Psoas muscle (tissue), 8 donors: ENCODE measurements around the gene TEX55. TPM values are rescaled to one million over a fixed set of nuclear protein-coding genes. Genes with fewer than 3 reads are reported as not detected.
"Not testable (repeated sequence)": the region's sequence is repeated elsewhere in the genome, so short reads cannot be mapped to it uniquely, and the experiment has no call there.

Source experiments
- ATAC-seq, 4 donors: fragments of 200-7000 bp; cut with Tn5 transposase; one replicate each; pipeline ENCODE4 v1.9.1; 2020; ENCODE audit warnings: moderate library complexity in 3 of 4, mild to moderate bottlenecking in 2 of 4
- DNase-seq, 2 donors: peaks; one replicate each; pipeline ENCODE4 v3.0.0-alpha.2; 2020
- H3K27ac ChIP-seq: fragments of 200-600 bp; one replicate; pipeline ENCODE4 v1.8.0; 2022
- H3K27me3 ChIP-seq, 3 donors: fragments of 200-600 bp in 1 of 3; one replicate each; pipeline versions ENCODE4 v1.6.1 to v1.8.0; 2013 to 2022; ENCODE audit warnings: low read length in 2 of 3, mild to moderate bottlenecking in 2 of 3, moderate library complexity in 1 of 3; ENCODE audit not compliant: insufficient read depth in 3 of 3
- H3K36me3 ChIP-seq, 2 donors: fragments of 200-600 bp in 1 of 2; one replicate each; pipeline versions ENCODE4 v1.6.1 to v1.8.0; 2013 to 2022; ENCODE audit warnings: low read depth in 1 of 2, mild to moderate bottlenecking in 1 of 2, moderate library complexity in 1 of 2; ENCODE audit not compliant: insufficient read depth in 1 of 2
- H3K4me1 ChIP-seq: fragments of 200-600 bp; one replicate; pipeline ENCODE4 v1.8.0; 2022
- H3K4me3 ChIP-seq: fragments of 200-600 bp; one replicate; pipeline ENCODE4 v1.8.0; 2022; ENCODE audit warnings: mild to moderate bottlenecking
- H3K9me3 ChIP-seq: fragments of 200-600 bp; one replicate; pipeline ENCODE4 v1.8.0; 2022
- WGBS, 3 donors: extraction: QIAGEN DNeasy Blood & Tissue Kit; methylation state at CpG; one replicate each; pipeline versions ENCODE4 v1.1.6 to v1.1.7; 2013; 5-methylcytosine and 5-hydroxymethylcytosine counted together
- intact Hi-C, 2 donors: fragments of 100-400 bp; cut with DNase I; formaldehyde crosslinking; loops; one replicate each; pipeline versions ENCODE4 v1.11.0 to v1.14.2; 2022
- polyA plus RNA-seq, 3 donors: library from polyadenylated mRNA; stranded (reverse); fragments of 200-250 nt; gene quantifications; one replicate each; pipeline ENCODE4 v1.2.3, GENCODE V29; 2013
- total RNA-seq, 4 donors: library from RNA; stranded (reverse); fragmentation: NEBNext Ultra II Directional in 2 of 4; extraction: Animal tissue kit (Norgen Biotek cat#: 25700) in 2 of 4; gene quantifications; one replicate each; pipeline versions ENCODE4 v1.2.1 to v1.2.4, GENCODE V29; 2021 to 2023
- TF ChIP-seq, protein P1 (sequence below): fragments of 200-600 bp; IDR thresholded peaks from one replicate; pipeline ENCODE4 v1.8.0; 2022; ENCODE audit warnings: antibody characterized with exemption
- donor health status: healthy with polysubstance abuse.
- donor health status: DM: no; HTN: no; CAD: no; lungs with moderate emphysema.
- donor health status: Bipolar disorder and iron deficiency.
- donor health status: healthy.
- donor health status: DM: yes; HTN: yes; CAD: no.
- donor health status: DM: no; HTN: no; CAD: no.
- donor health status: DM: no; HTN: no; CAD: no.
- donor health status: DM: yes; HTN: yes; CAD: no.

TEX55 gene
- total and polyA plus RNA-seq, 7 donors: 0.05 TPM; not detected in 6

DNA sequence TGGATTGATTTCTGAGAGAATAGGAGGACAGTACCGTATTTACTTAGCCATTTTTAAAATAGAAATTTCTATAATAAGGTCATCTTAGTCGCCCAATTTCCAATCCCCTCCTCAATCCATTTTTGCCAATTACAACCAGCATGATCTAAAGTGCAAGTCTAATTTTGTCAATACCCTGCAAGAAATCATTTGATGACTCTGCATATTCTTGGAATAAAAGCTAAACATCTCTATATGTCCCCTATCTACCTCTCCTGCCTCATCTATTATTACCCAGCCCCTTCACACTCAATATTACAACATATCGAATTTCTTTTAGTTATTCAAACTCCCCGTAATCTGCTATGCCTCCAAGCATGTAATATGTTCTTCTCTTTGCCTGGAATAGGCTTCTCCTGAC lies 41.9 kb upstream of the TEX55 start:
- H3K9me3 ChIP-seq: no peaks in the 10 kb centered on the region
- no peaks in the 10 kb centered on the region for H3K36me3 ChIP-seq
- no peaks in the 10 kb centered on the region for H3K4me1 ChIP-seq
- H3K27me3 ChIP-seq: no peaks in the 10 kb centered on the region
- TF ChIP-seq, protein P1, sequence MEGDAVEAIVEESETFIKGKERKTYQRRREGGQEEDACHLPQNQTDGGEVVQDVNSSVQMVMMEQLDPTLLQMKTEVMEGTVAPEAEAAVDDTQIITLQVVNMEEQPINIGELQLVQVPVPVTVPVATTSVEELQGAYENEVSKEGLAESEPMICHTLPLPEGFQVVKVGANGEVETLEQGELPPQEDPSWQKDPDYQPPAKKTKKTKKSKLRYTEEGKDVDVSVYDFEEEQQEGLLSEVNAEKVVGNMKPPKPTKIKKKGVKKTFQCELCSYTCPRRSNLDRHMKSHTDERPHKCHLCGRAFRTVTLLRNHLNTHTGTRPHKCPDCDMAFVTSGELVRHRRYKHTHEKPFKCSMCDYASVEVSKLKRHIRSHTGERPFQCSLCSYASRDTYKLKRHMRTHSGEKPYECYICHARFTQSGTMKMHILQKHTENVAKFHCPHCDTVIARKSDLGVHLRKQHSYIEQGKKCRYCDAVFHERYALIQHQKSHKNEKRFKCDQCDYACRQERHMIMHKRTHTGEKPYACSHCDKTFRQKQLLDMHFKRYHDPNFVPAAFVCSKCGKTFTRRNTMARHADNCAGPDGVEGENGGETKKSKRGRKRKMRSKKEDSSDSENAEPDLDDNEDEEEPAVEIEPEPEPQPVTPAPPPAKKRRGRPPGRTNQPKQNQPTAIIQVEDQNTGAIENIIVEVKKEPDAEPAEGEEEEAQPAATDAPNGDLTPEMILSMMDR: no peak
- no peak overlapping the region for H3K4me3 ChIP-seq
- intact Hi-C loops: no loop called here
- no peak for DNase-seq
- no peak for ATAC-seq
- WGBS, 3 donors: 66 to 70% (median 68%) methylated on average over 4 of the region's 4 CpGs
- no peak overlapping the region for H3K27ac ChIP-seq

DNA sequence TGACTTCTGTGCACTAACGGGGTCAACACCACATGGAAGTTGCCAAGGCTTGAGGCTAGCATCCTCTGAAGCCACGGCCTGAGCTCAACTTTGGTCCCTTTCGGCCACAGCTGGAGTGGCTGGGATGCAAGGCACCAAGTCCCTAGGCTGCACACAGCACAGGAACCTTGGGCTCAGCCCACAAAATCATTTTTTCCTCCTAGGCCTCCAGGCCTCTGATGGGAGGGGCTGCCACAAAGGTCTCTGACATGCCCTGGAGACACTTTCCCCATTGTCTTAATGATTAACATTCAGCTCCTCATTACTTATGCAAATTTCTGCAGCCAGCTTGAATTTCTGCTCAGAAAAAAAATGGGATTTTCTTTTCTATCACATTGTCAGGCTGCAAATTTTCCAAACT lies 27.6 kb upstream of the TEX55 start:
- H3K36me3 ChIP-seq, ATAC-seq, H3K4me1 ChIP-seq, H3K27me3 ChIP-seq, H3K9me3 ChIP-seq, H3K27ac ChIP-seq, DNase-seq, H3K4me3 ChIP-seq, intact Hi-C loops: not testable (repeated sequence)
- 56 to 65% (median 63%) methylated on average over 3 of the region's 3 CpGs for WGBS, 3 donors

DNA sequence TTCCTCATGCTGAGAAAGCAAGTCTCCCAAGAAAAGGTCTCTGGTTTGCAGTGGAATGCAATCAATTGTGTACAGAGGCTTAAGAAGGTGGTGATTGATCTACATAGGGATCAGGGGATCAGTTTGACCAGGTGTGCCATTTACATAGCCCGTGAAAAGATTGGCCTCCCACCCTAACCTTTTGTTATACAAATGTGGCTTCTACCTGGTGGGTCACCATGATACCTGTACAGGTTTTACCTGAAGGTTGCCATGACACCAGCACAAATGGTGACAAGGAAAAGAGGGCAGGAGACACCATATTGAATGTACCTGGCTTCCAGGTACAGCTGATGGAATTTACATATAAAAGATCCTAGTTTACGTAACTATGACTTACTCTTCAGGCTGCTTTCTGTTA lies 25.5 kb upstream of the TEX55 start:
- Histone ChIP-seq H3K27me3 (peaks cover 0 to 4% (median 0%) of the 10 kb centered on the region in 3 donors), H3K36me3 (no peaks in the 10 kb centered on the region), H3K4me3 (no peak overlapping the region), H3K9me3 (no peaks in the 10 kb centered on the region), H3K4me1 (no peaks in the 10 kb centered on the region), H3K27ac (no peak overlapping the region)
- DNase-seq (no peak), ATAC-seq (no peak)
- WGBS, 3 donors: 68 to 74% (median 70%) methylated on average over 2 of the region's 2 CpGs
- intact Hi-C loops: no loop called here
- TF ChIP-seq, protein P1: no peak

DNA sequence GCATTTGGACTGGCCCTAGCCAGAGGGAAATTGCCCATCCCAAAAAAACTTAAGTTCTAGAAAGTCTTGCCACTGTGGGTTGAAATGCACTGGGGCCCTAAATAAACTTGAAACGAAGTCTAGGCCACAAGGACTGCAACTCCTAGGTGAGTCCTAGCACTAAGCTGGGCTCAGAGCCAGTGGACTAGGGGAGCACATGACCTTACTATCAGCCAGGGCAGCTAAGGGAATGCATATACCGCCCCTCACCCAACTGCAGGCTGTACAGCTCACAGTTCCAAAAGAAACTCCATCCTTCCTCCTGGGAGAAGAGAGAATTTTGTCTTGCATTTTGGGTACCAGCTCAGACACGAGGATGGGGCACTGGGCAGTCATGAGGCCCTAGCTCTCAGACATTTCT lies 23.6 kb upstream of the TEX55 start:
- intact Hi-C loops: no loop called here
- H3K4me3 ChIP-seq: no peak overlapping the region
- 37 to 44% (median 42%) methylated on average over 3 of the region's 3 CpGs for WGBS, 3 donors
- no peaks in the 10 kb centered on the region for H3K4me1 ChIP-seq
- H3K27ac ChIP-seq: no peak overlapping the region
- ATAC-seq: no peak
- H3K36me3 ChIP-seq: no peaks in the 10 kb centered on the region
- TF ChIP-seq, protein P1: no peak
- H3K9me3 ChIP-seq: no peaks in the 10 kb centered on the region
- peaks cover 0 to 4% (median 0%) of the 10 kb centered on the region in 3 donors for H3K27me3 ChIP-seq
- DNase-seq: no peak

DNA sequence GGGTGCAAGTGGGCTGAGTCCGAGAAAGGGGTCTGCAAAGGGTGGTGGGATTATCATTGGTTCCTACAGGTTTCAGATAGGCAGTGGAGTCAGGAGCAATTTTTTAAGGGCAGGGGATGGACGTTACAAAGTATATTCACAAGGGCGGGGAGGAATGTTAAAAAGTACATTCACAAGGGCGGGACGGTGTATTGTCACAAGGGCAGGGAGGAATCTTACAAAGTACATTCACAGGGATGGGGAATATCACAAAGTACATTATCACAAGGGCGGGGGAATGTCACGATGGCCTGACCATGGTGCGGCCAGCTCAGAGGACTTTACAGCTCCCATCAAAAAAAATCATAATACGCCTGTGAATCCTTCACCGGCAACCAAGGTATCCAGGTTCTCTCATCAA lies 20.6 kb upstream of the TEX55 start:
- no peak overlapping the region for H3K4me3 ChIP-seq
- intact Hi-C loops: no loop called here
- no peak overlapping the region for H3K27ac ChIP-seq
- no peaks in the 10 kb centered on the region for H3K36me3 ChIP-seq
- no peaks in the 10 kb centered on the region for H3K4me1 ChIP-seq
- DNase-seq (no peak), ATAC-seq (no peak)
- TF ChIP-seq, protein P1: no peak
- WGBS, 3 donors: 88 to 91% (median 90%) methylated on average over 10 of the region's 10 CpGs
- H3K27me3 ChIP-seq: peaks cover 0 to 3% (median 0%) of the 10 kb centered on the region in 3 donors
- H3K9me3 ChIP-seq: no peaks in the 10 kb centered on the region
